Karpas-422 (cell line): ENCODE results near the gene BCL2L1. TPM values are rescaled to one million over a fixed set of nuclear protein-coding genes. Genes with fewer than 3 reads are reported as not detected.
"Not testable (repeated sequence)": the region's sequence is repeated elsewhere in the genome, so short reads cannot be mapped to it uniquely, and the experiment has no call there.

Experiments used
- DNase-seq: peaks from one replicate; pipeline ENCODE4 v3.0.0-alpha.2; 2015
- H2AFZ ChIP-seq: fragments of 200-600 bp; sonication (generic); 2 replicates; pipeline ENCODE4 v1.6.1; 2014; ENCODE audit warnings: antibody characterized with exemption, low read length, mixed read lengths
- H3K27ac ChIP-seq: fragments of 200-600 bp; sonication (generic); 2 replicates; pipeline ENCODE4 v1.5.1; 2014; ENCODE audit warnings: mild to moderate bottlenecking, low read length, moderate library complexity
- H3K27me3 ChIP-seq: fragments of 200-600 bp; sonication (generic); 2 replicates; pipeline ENCODE4 v1.6.1; 2014; ENCODE audit warnings: low read length, mixed read lengths
- H3K36me3 ChIP-seq: fragments of 200-600 bp; sonication (generic); 2 replicates; pipeline ENCODE4 v1.6.1; 2014; ENCODE audit warnings: low read length, mixed read lengths; ENCODE audit not compliant: insufficient read depth
- H3K4me1 ChIP-seq: fragments of 200-600 bp; sonication (generic); 2 replicates; pipeline ENCODE4 v1.6.1; 2014; ENCODE audit warnings: mild to moderate bottlenecking, low read length, mixed read lengths
- H3K4me2 ChIP-seq: fragments of 200-600 bp; sonication (generic); 2 replicates; pipeline ENCODE4 v1.6.1; 2014; ENCODE audit warnings: low read length, low read depth, mild to moderate bottlenecking; ENCODE audit not compliant: poor library complexity, severe bottlenecking
- H3K4me3 ChIP-seq: fragments of 200-600 bp; sonication (generic); 2 replicates; pipeline ENCODE4 v1.5.1; 2014; ENCODE audit warnings: mild to moderate bottlenecking, antibody characterized with exemption, low read length, mixed read lengths
- H3K79me2 ChIP-seq: fragments of 200-600 bp; sonication (generic); 2 replicates; pipeline ENCODE4 v1.6.1; 2014; ENCODE audit warnings: mild to moderate bottlenecking, low read length, mixed read lengths
- H3K9ac ChIP-seq: fragments of 200-600 bp; sonication (generic); 2 replicates; pipeline ENCODE4 v1.6.0; 2014; ENCODE audit warnings: low read length
- H3K9me2 ChIP-seq: fragments of 200-600 bp; sonication (generic), shearing (Covaris generic); replicated peaks from 2 replicates; pipeline ENCODE4 v1.6.0; 2014; ENCODE audit warnings: mild to moderate bottlenecking, low read length, moderate library complexity; ENCODE audit not compliant: insufficient read depth
- H3K9me3 ChIP-seq: fragments of 300-700, 200-600 bp; sonication (generic); 2 replicates; pipeline ENCODE4 v1.6.1; 2014; ENCODE audit warnings: low read length, mixed read lengths
- H4K20me1 ChIP-seq: fragments of 200-600 bp; sonication (generic); 2 replicates; pipeline ENCODE4 v1.6.1; 2014; ENCODE audit warnings: mild to moderate bottlenecking, antibody characterized with exemption, low read length, low read depth; ENCODE audit not compliant: insufficient read depth
- total RNA-seq: library from RNA; depleted of rRNA; stranded (reverse); fragments of >200 nt; shearing (Covaris generic); gene quantifications from 2 replicates; pipeline ENCODE4 v1.2.3, GENCODE V29; 2014; ENCODE audit warnings: low replicate concordance; rRNA removed

Gene BCL2L1
- total RNA-seq, 1 experiment from 2014 or later: 41.0 TPM

- H3K9me3 ChIP-seq, H3K4me3 ChIP-seq, DNase-seq, H3K9me2 ChIP-seq, H3K79me2 ChIP-seq, H3K4me2 ChIP-seq, H3K27me3 ChIP-seq, H3K4me1 ChIP-seq, H3K36me3 ChIP-seq, H3K9ac ChIP-seq, H3K27ac ChIP-seq, H4K20me1 ChIP-seq, H2AFZ ChIP-seq: not testable (repeated sequence)
Observed at GRCh38 chr20:31628057-31628456, 94.6 kb downstream of the BCL2L1 start.

DNA sequence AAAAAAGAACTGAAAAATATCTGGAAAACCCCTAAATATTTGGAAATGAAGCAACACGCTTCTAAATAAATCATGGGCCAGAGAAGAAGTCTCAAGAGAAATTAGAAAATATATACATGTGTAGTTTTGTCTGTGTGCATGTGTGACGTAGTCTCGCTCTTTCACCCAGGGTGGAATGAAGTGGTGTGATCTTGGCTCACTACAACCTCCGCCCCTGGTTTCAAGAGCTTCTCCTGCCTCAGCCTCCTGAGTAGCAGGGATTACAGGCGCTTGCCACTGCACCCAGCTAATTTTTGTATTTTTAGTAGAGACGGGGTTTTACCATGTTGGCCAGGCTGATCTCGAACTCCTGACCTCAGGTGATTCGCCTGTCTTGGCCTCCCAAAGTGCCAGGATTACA, 96.1 kb downstream of the BCL2L1 start:
- H3K9me3 ChIP-seq, H3K79me2 ChIP-seq, H3K4me3 ChIP-seq, H3K36me3 ChIP-seq, H2AFZ ChIP-seq, DNase-seq, H3K27me3 ChIP-seq, H3K27ac ChIP-seq, H3K9ac ChIP-seq, H3K4me1 ChIP-seq, H3K4me2 ChIP-seq, H4K20me1 ChIP-seq, H3K9me2 ChIP-seq: not testable (repeated sequence)

DNA sequence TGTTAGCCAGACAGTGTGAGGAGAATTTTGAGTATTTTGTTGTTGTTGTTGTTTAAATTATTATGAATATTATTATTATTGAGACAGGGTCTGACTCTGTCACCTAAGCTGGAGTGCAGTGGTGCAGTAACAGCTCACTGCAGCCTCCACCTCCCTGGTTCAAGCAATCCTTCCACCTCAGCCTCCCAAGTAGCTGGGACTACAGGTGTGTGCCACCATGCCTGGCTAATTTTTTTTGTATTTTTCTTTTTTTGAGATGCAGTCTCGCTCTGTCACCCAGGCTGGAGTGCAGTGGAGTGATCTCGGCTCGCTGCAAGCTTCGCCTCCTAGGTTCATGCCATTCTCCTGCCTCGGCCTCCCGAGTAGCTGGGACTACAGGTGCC, 99.6 kb downstream of the BCL2L1 start:
- not testable (repeated sequence) for H2AFZ ChIP-seq, H3K9me2 ChIP-seq, H3K4me2 ChIP-seq, H3K79me2 ChIP-seq, H3K9me3 ChIP-seq, DNase-seq, H3K27ac ChIP-seq, H3K4me1 ChIP-seq, H4K20me1 ChIP-seq, H3K27me3 ChIP-seq, H3K9ac ChIP-seq, H3K36me3 ChIP-seq, H3K4me3 ChIP-seq

- Histone ChIP-seq H3K27me3 (no peaks in the 10 kb centered on the region), H3K36me3 (no peaks in the 10 kb centered on the region), H3K4me2 (no peak overlapping the region), H3K9me3 (no peaks in the 10 kb centered on the region), H3K9me2 (no peaks in the 10 kb centered on the region), H3K79me2 (no peaks in the 10 kb centered on the region), H2AFZ (no peak overlapping the region), H3K27ac (no peak overlapping the region), H3K9ac (no peak overlapping the region), H4K20me1 (no peaks in the 10 kb centered on the region), H3K4me3 (no peak overlapping the region), H3K4me1 (no peaks in the 10 kb centered on the region)
- no peak for DNase-seq
Observed at GRCh38 chr20:31620246-31620645, 102.4 kb downstream of the BCL2L1 start.

DNA sequence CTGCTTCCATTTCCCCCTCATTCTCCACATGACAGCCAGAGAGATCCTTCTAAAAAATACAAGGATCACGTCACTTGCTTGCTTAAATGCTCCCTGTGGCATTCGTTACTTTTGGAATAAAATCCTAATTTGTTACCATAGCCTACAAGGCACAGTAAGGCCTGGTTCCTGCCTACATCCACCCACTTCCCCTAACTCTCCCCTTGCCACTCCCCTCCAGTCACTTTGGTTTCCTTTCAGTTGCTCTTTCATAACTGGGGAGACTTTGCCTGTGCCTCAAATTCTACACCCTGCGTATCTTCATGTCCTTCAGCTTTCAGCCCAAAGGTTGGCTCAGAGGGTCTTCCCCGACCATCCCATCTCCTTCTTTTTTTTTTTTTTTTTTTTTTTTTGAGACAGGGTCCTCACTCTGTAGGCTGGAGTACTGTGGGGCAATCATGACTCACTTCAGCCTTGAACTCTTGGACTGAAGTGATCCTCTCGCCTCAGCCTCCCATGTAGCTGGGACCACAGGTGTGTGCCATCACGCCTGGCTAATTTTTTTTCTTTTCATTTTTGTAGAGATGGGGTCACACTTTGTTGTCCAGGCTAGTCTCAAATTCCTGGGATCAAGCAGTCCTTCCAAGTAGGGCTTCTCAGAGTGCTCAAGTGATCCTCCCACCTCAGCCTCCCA, 105.1 kb downstream of the BCL2L1 start:
- no peaks in the 10 kb centered on the region for H3K9me2 ChIP-seq
- H2AFZ ChIP-seq: no peak overlapping the region
- H3K36me3 ChIP-seq: no peaks in the 10 kb centered on the region
- H3K9me3 ChIP-seq: no peaks in the 10 kb centered on the region
- H3K79me2 ChIP-seq: no peaks in the 10 kb centered on the region
- H3K4me1 ChIP-seq: peaks cover 1% of the 10 kb centered on the region; the same call in 1 of the 2 replicates
- no peak overlapping the region for H3K4me2 ChIP-seq
- no peak overlapping the region for H3K27ac ChIP-seq
- H3K9ac ChIP-seq: no peak overlapping the region
- no peaks in the 10 kb centered on the region for H3K27me3 ChIP-seq
- H4K20me1 ChIP-seq: no peaks in the 10 kb centered on the region
- no peak overlapping the region for H3K4me3 ChIP-seq
- no peak for DNase-seq

- H3K36me3 ChIP-seq: no peaks in the 10 kb centered on the region
- no peak overlapping the region for H3K4me2 ChIP-seq
- H3K9me2 ChIP-seq: no peaks in the 10 kb centered on the region
- no peak overlapping the region for H3K9ac ChIP-seq
- no peak for DNase-seq
- no peaks in the 10 kb centered on the region for H3K9me3 ChIP-seq
- H3K4me3 ChIP-seq: no peak overlapping the region
- H4K20me1 ChIP-seq: no peaks in the 10 kb centered on the region
- H3K79me2 ChIP-seq: no peaks in the 10 kb centered on the region
- peaks cover 3% of the 10 kb centered on the region; the same call in 1 of the 2 replicates for H3K4me1 ChIP-seq
- no peak overlapping the region for H2AFZ ChIP-seq
- no peaks in the 10 kb centered on the region for H3K27me3 ChIP-seq
- no peak overlapping the region for H3K27ac ChIP-seq
Observed at GRCh38 chr20:31615416-31615815, 107.3 kb downstream of the BCL2L1 start.

Other genes with a start within 250 kb of the BCL2L1 start
- gene DEFB124, start 247.7 kb downstream of the BCL2L1 start, total RNA-seq: not detected in 2 replicates
- not detected in 2 replicates for gene REM1, start 247.6 kb downstream of the BCL2L1 start, total RNA-seq
- gene HM13, start 208.4 kb downstream of the BCL2L1 start, total RNA-seq: 54.4 and 69.6 TPM in 2 replicates
- 5.0 TPM in 1 of 2 replicates, not detected in the other for gene ID1, start 117.6 kb downstream of the BCL2L1 start, total RNA-seq
- gene COX4I2, start 85.0 kb downstream of the BCL2L1 start, total RNA-seq: not detected in 2 replicates
- 54.0 and 55.5 TPM in 2 replicates for gene TPX2, start 16.4 kb upstream of the BCL2L1 start, total RNA-seq
- gene MYLK2, start 96.5 kb upstream of the BCL2L1 start, total RNA-seq: 0.22 TPM in 2 replicates
- not detected in 2 replicates for gene FOXS1, start 122.7 kb upstream of the BCL2L1 start, total RNA-seq
- not detected in 2 replicates for gene DUSP15, start 147.7 kb upstream of the BCL2L1 start, total RNA-seq
- not detected in 2 replicates for gene TTLL9, start 147.8 kb upstream of the BCL2L1 start, total RNA-seq
- 5.7 and 10.7 TPM in 2 replicates for gene PDRG1, start 229.2 kb upstream of the BCL2L1 start, total RNA-seq
- under 0.01 TPM in 1 of 2 replicates, not detected in the other for gene XKR7, start 245.3 kb upstream of the BCL2L1 start, total RNA-seq